Stomach (tissue), 9 donors: ENCODE data around the gene SLC3A2. TPM values are rescaled to one million over a fixed set of nuclear protein-coding genes. Genes with fewer than 3 reads are reported as not detected.

ENCODE experiments used
- DNase-seq, 2 donors: peaks; one replicate each; pipeline versions ENCODE4 v3.0.0 to v3.0.0-alpha.2; 2013 to 2019
- H3K27ac ChIP-seq, 5 donors: fragments of 200-600 bp in 4 of 5; sonication (generic) in 4 of 5; one replicate each; pipeline ENCODE4 v1.5.1; 2013 to 2019; ENCODE audit warnings: mild to moderate bottlenecking in 1 of 5, moderate library complexity in 1 of 5
- H3K27me3 ChIP-seq, 3 donors: fragments of 200-600 bp; sonication (generic); one replicate each; pipeline ENCODE4 v1.5.1; 2017 to 2019; ENCODE audit warnings: mixed run types in 1 of 3
- H3K36me3 ChIP-seq, 4 donors: fragments of 200-600 bp; sonication (generic); 1 replicate in 3 of 4; 2 replicates in 1 of 4; pipeline ENCODE4 v1.5.1; 2016 to 2019
- H3K4me1 ChIP-seq, 4 donors: fragments of 200-600 bp; sonication (generic); one replicate each; pipeline ENCODE4 v1.5.1; 2016 to 2019
- H3K4me3 ChIP-seq, 4 donors: fragments of 200-600 bp; sonication (generic) in 3 of 4; one replicate each; pipeline ENCODE4 v1.5.1; 2016 to 2019; ENCODE audit warnings: mild to moderate bottlenecking in 1 of 4
- H3K9me3 ChIP-seq, 4 donors: fragments of 200-600 bp; sonication (generic); one replicate each; pipeline ENCODE4 v1.5.1; 2016 to 2019
- EP300 ChIP-seq: sonication (generic); formaldehyde crosslinking; IDR thresholded peaks from one replicate; pipeline ENCODE4 v1.6.1; 2017; ENCODE audit warnings: antibody characterized with exemption
- POLR2A ChIP-seq, 4 donors: fragments of 450-650 bp; IDR thresholded peaks; one replicate each; pipeline ENCODE4 v1.6.1; 2016; ENCODE audit warnings: antibody characterized with exemption in 4 of 4, control low read depth in 2 of 4, mild to moderate bottlenecking in 1 of 4, moderate library complexity in 1 of 4
- POLR2AphosphoS5 ChIP-seq, 3 donors: sonication (generic); formaldehyde crosslinking; IDR thresholded peaks; one replicate each; pipeline ENCODE4 v1.6.1; 2016; ENCODE audit warnings: antibody characterized with exemption in 3 of 3
- WGBS, 5 donors: extraction: QIAGEN DNeasy Blood & Tissue Kit in 3 of 5; methylation state at CpG; one replicate each; pipeline versions ENCODE4 v1.1.5 to v1.1.7; 2013 to 2018; 5-methylcytosine and 5-hydroxymethylcytosine counted together
- intact Hi-C: fragments of 100-400 bp; cut with DNase I; formaldehyde crosslinking; loops from one replicate; pipeline ENCODE4 v1.15.1; 2023; ENCODE audit warnings: low total_unique reads
- polyA plus RNA-seq, 3 donors: library from polyadenylated mRNA; stranded (reverse); fragments of 200-250 nt; gene quantifications; one replicate each; pipeline ENCODE4 v1.2.3, GENCODE V29; 2013
- total RNA-seq, 5 donors: library from RNA; depleted of rRNA; stranded (reverse); fragments of >200 nt; gene quantifications; one replicate each; pipeline versions ENCODE4 v1.1.0 to v1.2.3, GENCODE V29; 2014 to 2016
- TF ChIP-seq, protein P1 (sequence below), 7 experiments: fragments of 450-650 bp in 4 of 7; fragments of 200-600 bp in 3 of 7; sonication (generic) in 3 of 7; IDR thresholded peaks; one replicate each; pipeline ENCODE4 v1.5.1; 2016 to 2019; ENCODE audit warnings: antibody characterized with exemption in 7 of 7, control low read depth in 2 of 7, mild to moderate bottlenecking in 1 of 7
- donor health status: healthy with polysubstance abuse.
- donor health status: Bipolar disorder and iron deficiency.
- donor health status: healthy.

Gene SLC3A2
- total and polyA plus RNA-seq, 8 donors: 36.0 to 255 (median 127) TPM

- no peak for DNase-seq
- no peaks in the 10 kb centered on the region for H3K9me3 ChIP-seq
- peaks cover 31 to 35% (median 32%) of the 10 kb centered on the region in 4 donors for H3K36me3 ChIP-seq
- WGBS, 5 donors: 5 to 9% (median 8%) methylated on average over 8 of the region's 8 CpGs
- intact Hi-C loops: loop anchor here (10.0 kb wide), 1 partner anchor 59 kb away; the partner anchor contains the start of gene TMEM223
- peak overlapping the region; percentile 59 to 99 (median 82) for H3K4me3 ChIP-seq
- H3K27ac ChIP-seq: peak overlapping the region in 3 of 5 donors; percentile 79 to 89 (median 84)
- TF ChIP-seq, protein P1, sequence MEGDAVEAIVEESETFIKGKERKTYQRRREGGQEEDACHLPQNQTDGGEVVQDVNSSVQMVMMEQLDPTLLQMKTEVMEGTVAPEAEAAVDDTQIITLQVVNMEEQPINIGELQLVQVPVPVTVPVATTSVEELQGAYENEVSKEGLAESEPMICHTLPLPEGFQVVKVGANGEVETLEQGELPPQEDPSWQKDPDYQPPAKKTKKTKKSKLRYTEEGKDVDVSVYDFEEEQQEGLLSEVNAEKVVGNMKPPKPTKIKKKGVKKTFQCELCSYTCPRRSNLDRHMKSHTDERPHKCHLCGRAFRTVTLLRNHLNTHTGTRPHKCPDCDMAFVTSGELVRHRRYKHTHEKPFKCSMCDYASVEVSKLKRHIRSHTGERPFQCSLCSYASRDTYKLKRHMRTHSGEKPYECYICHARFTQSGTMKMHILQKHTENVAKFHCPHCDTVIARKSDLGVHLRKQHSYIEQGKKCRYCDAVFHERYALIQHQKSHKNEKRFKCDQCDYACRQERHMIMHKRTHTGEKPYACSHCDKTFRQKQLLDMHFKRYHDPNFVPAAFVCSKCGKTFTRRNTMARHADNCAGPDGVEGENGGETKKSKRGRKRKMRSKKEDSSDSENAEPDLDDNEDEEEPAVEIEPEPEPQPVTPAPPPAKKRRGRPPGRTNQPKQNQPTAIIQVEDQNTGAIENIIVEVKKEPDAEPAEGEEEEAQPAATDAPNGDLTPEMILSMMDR (IDR thresholded peaks at IDR 0.05): no peak
- TF ChIP-seq POLR2AphosphoS5 (IDR thresholded peaks at IDR 0.05) (no peak), POLR2A (IDR thresholded peaks at IDR 0.05) (no peak), EP300 (no peak)
- peaks cover 29 to 62% (median 42%) of the 10 kb centered on the region in 4 donors for H3K4me1 ChIP-seq
- H3K27me3 ChIP-seq: no peaks in the 10 kb centered on the region
These were observed 26.5 kb upstream of the SLC3A2 start for GRCh38 chr11:62854013-62854824.

- TF ChIP-seq, protein P1 (IDR thresholded peaks at IDR 0.05): no peak
- no peak for TF ChIP-seq POLR2A (IDR thresholded peaks at IDR 0.05)
- TF ChIP-seq EP300: no peak
- TF ChIP-seq POLR2AphosphoS5 (IDR thresholded peaks at IDR 0.05): no peak
- Histone ChIP-seq H3K27ac (peak overlapping the region; percentile 78 to 89 (median 79)), H3K9me3 (no peaks in the 10 kb centered on the region), H3K4me3 (peak overlapping the region; percentile 59 to 99 (median 82)), H3K36me3 (peaks cover 31 to 35% (median 32%) of the 10 kb centered on the region in 4 donors), H3K4me1 (peaks cover 29 to 62% (median 42%) of the 10 kb centered on the region in 4 donors), H3K27me3 (no peaks in the 10 kb centered on the region)
- WGBS, 5 donors: 1 to 3% (median 1%) methylated on average over 15 of the region's 15 CpGs
- DNase-seq: no peak
- intact Hi-C loops: loop anchor here (10.0 kb wide), 1 partner anchor 60 kb away; the partner anchor contains the start of gene TMEM223
These were observed 25.7 kb upstream of the SLC3A2 start for GRCh38 chr11:62854825-62855570.

DNA sequence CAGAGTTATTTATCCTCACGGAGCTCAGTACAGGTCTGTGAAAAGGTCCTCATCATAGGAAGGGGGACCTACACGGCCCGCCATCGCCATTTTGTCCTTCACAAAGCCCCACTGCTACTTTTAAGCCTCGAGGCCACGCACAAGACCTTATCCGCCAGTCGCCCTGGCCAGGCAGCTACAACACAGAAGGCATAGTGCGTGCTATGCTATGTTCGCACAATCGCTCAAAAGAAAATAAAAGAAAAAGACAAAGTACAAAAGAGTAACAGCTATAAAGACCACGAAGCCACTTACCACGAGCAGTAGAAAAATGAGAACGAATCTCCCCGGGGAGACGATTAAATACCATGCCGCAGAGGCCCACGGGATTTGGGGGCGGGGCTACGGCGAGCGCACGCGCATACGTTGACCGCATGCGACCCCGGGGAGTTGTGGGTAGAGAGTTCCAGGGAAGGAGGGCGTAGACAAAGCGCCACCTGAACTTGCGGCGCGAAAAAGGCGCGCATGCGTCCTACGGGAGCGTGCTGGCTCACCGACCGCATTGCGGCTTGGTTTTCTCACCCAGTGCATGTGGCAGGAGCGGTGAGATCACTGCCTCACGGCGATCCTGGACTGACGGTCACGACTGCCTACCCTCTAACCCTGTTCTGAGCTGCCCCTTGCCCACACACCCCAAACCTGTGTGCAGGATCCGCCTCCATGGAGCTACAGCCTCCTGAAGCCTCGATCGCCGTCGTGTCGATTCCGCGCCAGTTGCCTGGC, 24.9 kb upstream of the SLC3A2 start:
- Histone ChIP-seq H3K36me3 (peaks cover 31 to 35% (median 32%) of the 10 kb centered on the region in 4 donors), H3K4me3 (peak overlapping the region; percentile 59 to 99 (median 82)), H3K27ac (peak overlapping the region; percentile 78 to 89 (median 79)), H3K9me3 (no peaks in the 10 kb centered on the region), H3K27me3 (no peaks in the 10 kb centered on the region), H3K4me1 (peaks cover 29 to 66% (median 42%) of the 10 kb centered on the region in 4 donors)
- DNase-seq: peak; percentile 97 to 99
- 0 to 1% (median 1%) methylated on average over 41 to 54 of the region's 54 CpGs for WGBS, 5 donors
- intact Hi-C loops: loop anchor here (10.0 kb wide), 1 partner anchor 61 kb away; the partner anchor contains the start of gene TMEM223
- TF ChIP-seq, protein P1 (IDR thresholded peaks at IDR 0.05): no peak
- no peak for TF ChIP-seq EP300
- TF ChIP-seq POLR2AphosphoS5 (IDR thresholded peaks at IDR 0.05): peak; percentile 94 to 100 (median 97)
- peak in 2 of 4 donors; percentile 79 to 96 for TF ChIP-seq POLR2A (IDR thresholded peaks at IDR 0.05)
